NCI-H345 treated with DMSO at 0.1 percent for 48 hours (cell line): ENCODE results near the gene POGZ.
A peak's percentile ranks its signal among the peaks of the same experiment; 100 is the strongest.

ENCODE experiments used
- DNase-seq: peaks from one replicate; lab custom pipeline; 2025; ENCODE audit not compliant: unreplicated experiment; lab: John Stamatoyannopoulos, UW

The POGZ gene, protein sequence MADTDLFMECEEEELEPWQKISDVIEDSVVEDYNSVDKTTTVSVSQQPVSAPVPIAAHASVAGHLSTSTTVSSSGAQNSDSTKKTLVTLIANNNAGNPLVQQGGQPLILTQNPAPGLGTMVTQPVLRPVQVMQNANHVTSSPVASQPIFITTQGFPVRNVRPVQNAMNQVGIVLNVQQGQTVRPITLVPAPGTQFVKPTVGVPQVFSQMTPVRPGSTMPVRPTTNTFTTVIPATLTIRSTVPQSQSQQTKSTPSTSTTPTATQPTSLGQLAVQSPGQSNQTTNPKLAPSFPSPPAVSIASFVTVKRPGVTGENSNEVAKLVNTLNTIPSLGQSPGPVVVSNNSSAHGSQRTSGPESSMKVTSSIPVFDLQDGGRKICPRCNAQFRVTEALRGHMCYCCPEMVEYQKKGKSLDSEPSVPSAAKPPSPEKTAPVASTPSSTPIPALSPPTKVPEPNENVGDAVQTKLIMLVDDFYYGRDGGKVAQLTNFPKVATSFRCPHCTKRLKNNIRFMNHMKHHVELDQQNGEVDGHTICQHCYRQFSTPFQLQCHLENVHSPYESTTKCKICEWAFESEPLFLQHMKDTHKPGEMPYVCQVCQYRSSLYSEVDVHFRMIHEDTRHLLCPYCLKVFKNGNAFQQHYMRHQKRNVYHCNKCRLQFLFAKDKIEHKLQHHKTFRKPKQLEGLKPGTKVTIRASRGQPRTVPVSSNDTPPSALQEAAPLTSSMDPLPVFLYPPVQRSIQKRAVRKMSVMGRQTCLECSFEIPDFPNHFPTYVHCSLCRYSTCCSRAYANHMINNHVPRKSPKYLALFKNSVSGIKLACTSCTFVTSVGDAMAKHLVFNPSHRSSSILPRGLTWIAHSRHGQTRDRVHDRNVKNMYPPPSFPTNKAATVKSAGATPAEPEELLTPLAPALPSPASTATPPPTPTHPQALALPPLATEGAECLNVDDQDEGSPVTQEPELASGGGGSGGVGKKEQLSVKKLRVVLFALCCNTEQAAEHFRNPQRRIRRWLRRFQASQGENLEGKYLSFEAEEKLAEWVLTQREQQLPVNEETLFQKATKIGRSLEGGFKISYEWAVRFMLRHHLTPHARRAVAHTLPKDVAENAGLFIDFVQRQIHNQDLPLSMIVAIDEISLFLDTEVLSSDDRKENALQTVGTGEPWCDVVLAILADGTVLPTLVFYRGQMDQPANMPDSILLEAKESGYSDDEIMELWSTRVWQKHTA (N-terminal part only)

GRCh38 chr1:151459331-151460046 lies at the start of gene POGZ:
Gene POGZ, minus strand, starts transcription at chr1:151459494. Its CDS starts 17,290 bp downstream, at chr1:151442204.
- peak; percentile 97 for DNase-seq

DNA sequence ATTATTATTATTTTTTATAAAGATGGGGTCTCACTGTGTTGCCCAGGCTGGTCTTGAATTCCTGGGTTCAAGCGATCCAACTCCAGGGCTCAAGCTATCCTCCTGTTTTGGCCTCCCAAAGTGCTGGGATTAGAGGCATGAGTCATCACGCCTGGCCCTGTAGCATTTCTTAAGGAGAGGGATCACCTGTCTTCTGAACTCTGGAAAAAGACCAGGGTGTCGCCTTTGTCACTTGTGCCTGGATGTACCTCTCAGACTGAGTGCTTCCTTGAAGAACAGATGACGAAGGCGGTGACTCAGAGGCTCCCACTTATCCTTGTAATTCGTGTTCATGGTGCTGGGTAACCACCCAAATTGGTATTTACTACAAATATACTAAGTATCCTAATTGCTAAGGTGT lies 49.5 kb upstream of the POGZ start:
- DNase-seq, result no peak

- no peak for DNase-seq
Measured at GRCh38 chr1:151504759-151505158, 45.5 kb upstream of the POGZ start.

GRCh38 chr1:151504252-151504651 lies 45.0 kb upstream of the POGZ start:
- DNase-seq, result no peak

GRCh38 chr1:151502859-151503780 lies 43.8 kb upstream of the POGZ start:
- no peak for DNase-seq

GRCh38 chr1:151502035-151502700 lies 42.9 kb upstream of the POGZ start:
- DNase-seq, result no peak

DNA sequence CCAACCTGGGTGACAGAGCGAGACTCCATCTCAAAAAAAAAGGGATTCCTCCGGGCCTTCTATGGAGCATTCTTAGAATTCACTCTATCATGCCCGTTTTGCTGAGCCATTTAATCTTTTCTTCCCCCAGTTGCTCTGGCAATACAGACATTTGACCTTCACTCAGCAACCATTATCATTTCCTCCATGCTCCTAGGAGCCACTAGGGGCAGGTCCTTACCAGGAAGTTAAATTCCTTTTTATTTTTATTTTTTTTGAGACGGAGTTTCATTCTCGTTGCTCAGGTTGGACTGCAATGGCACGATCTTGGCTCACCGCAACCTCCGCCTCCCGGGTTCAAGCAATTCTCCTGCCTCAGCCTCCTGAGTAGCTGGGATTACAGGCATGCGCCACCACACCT lies 42.2 kb upstream of the POGZ start:
- DNase-seq, result no peak

- DNase-seq, result no peak
Measured at GRCh38 chr1:151499930-151500329, 40.6 kb upstream of the POGZ start.

- no peak for DNase-seq
Measured at GRCh38 chr1:151499365-151499764, 40.1 kb upstream of the POGZ start.

GRCh38 chr1:151495316-151495715 lies 36.0 kb upstream of the POGZ start:
- no peak for DNase-seq

DNA sequence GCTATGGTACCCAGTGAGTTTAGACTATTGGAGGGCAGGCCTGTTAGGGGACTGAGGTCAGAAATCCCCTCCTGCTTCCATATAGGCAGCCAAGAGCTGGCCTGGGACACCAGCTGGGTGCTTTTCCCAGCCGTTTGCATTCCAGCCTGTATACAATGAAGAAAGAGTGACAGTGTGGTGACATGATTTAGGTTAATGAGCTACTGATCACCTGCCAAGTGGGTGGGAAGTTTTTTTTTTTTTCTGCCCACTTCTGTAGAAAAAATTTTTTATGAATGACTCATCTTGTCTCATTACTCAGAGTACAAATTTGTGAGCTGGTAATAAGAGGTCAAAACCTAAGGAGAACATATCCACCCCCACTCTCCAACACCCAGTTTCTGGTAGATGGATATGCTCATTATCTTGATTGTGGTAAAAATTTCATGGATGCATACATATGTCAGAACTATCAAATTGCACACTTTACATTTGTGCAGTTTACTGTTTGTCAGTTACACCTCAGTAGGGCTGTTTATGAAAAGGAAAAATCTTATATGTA lies 35.5 kb upstream of the POGZ start:
- DNase-seq, result no peak

GRCh38 chr1:151493042-151493441 lies 33.7 kb upstream of the POGZ start:
- no peak for DNase-seq

GRCh38 chr1:151492120-151492519 lies 32.8 kb upstream of the POGZ start:
- DNase-seq, result no peak

GRCh38 chr1:151491641-151492040 lies 32.3 kb upstream of the POGZ start:
- DNase-seq, result no peak

DNA sequence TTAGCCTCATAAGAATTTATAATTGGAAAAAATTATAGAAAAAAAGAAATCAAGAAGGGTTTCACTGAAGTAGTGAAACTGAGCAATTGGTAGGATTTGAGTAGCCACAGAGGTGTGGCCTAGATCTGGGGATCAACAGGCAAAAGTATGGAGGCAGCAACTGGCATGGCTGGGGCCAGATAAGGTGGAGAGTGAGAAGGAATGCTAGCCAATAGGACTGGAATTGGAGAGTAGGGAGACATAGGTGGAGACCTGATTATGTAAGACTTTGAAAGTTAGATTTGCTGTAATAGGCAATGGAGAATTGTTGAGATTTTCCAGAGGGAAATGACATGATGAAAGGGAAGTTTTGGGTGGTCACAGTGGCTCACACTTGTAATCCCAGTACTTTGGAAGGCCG lies 27.3 kb upstream of the POGZ start:
- DNase-seq, result no peak

DNA sequence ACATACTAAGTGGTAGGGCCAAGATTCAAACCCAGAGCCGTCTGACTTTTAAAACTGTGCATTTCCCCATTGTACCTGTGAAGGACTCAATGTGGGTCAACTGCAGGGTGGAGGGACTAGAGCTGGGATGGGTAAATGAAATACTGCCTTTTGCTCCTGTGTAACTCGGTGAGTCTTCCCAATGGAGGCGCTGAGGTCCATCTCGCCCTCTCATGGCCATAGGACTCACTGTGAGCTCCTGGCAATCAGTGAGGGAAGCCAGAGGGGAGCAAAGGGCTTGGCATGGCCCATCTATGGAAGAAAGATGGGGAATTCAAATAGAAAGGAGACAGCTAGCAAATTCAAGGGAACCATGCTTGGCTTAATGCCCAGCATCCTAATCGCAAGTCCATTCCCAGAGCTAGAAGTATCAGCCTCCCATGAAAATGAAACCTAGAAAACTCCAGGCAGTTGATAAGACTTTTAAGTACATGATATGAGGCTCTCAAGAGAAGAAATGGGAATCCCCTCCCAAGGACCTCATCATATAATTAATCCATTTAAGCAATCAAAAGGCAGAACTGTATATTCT lies 26.5 kb upstream of the POGZ start:
- DNase-seq, result no peak

GRCh38 chr1:151482017-151482416 lies 22.7 kb upstream of the POGZ start:
- DNase-seq, result no peak

DNA sequence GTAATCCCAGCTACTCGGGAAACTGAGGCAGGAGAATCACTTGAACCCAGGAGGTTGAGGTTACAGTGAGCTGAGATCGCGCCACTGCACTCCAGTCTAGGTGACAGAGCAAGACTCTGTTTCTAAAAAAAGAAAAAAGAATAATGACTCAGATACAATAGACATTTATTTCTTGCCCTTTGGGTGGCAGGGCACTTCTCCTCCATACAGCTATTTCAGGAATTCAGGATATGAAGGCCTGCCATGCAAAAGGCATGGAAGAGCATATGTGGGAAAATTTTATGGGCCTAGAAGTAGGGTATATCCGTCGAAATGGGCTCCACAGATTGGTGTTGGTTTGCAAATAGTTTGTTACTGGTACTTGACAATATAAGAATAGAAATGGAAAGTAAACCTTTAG lies 20.2 kb upstream of the POGZ start:
- no peak for DNase-seq

DNA sequence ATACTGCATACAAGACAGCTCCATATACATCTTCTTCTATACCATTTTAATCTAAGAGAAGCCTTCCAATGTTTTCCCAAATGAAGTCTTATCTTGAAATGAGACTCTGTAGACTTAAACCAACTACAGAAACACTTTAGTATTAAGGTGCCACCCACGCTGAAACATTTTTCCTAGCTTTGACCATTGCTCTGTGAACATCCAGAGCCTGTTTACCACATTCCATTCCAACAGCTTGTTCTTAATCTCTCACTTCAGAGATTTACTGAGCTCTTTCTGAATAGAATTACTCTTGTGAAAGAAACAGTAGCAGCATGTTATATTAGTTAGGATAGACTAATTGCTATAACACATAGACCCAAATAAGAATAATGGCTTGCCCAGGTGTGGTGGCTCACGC lies 19.6 kb upstream of the POGZ start:
- no peak for DNase-seq
